HCT116 (cell line): ENCODE measurements around the gene ELP6. TPM values are rescaled to one million over a fixed set of nuclear protein-coding genes. Genes with fewer than 3 reads are reported as not detected.

ENCODE experiments used
- ATAC-seq: fragments of 200-7000 bp; cut with Tn5 transposase; 2 replicates; pipeline ENCODE4 v1.9.1; 2020; ENCODE audit warnings: mild to moderate bottlenecking, moderate library complexity
- BruUV-seq: library from RNA; stranded (reverse); fragments of 400-500 nt; replicated peaks from 2 replicates; lab custom pipeline; 2021; lab: Mats Ljungman, UMichigan
- CTCF ChIA-PET: fragments of 300-600 bp; sonication (Branson Sonifier 250); formaldehyde crosslinking; loops from one replicate; lab custom pipeline; 2021; ENCODE audit warnings: antibody characterized with exemption; lab: Charles Lee
- POLR2A ChIA-PET: fragments of 300-600, 350-600 bp; sonication (Branson Sonifier 250); formaldehyde crosslinking; loops from one replicate; lab custom pipeline; 2021; ENCODE audit warnings: antibody characterized with exemption; lab: Charles Lee
- RAD21 ChIA-PET, 2 experiments: fragments of 300-600 bp; sonication (Branson Sonifier 250); formaldehyde crosslinking; loops; one replicate each; lab custom pipeline; 2023; ENCODE audit warnings: low total read pairs in 2 of 2; ENCODE audit not compliant: uncharacterized antibody in 2 of 2, unreplicated experiment in 2 of 2, low non-redundant PET in 1 of 2; lab: Charles Lee
- DNase-seq: peaks from one replicate; pipeline ENCODE4 v3.0.0-alpha.2; 2010; ENCODE audit warnings: low read depth, low spot score
- H2AFZ ChIP-seq: fragments of 200-600 bp; shearing (Covaris generic), sonication (generic); 2 replicates; pipeline ENCODE4 v1.6.1; 2017; ENCODE audit warnings: low read depth, mixed run types, mixed read lengths, antibody characterized with exemption, low read length; ENCODE audit not compliant: poor library complexity, severe bottlenecking
- H3K27ac ChIP-seq: 2 replicates; pipeline ENCODE4 v1.5.1; 2012; ENCODE audit warnings: low read depth, low read length
- H3K27me3 ChIP-seq: fragments of 200-600 bp; sonication (generic); 2 replicates; pipeline ENCODE4 v1.6.1; 2016; ENCODE audit warnings: mixed run types, low read length, mixed read lengths; ENCODE audit not compliant: insufficient read depth
- H3K36me3 ChIP-seq, 2 experiments: fragments of 200-500 bp in 1 of 2; fragments of 200-600 bp in 1 of 2; sonication (Bioruptor generic) in 1 of 2; sonication (generic) in 1 of 2; 2 replicates each; pipeline versions ENCODE4 v1.5.1 to v1.6.1; 2014 to 2016; ENCODE audit warnings: low read length in 2 of 2, inconsistent platforms in 1 of 2, mixed read lengths in 1 of 2, mixed run types in 1 of 2; ENCODE audit not compliant: insufficient read depth in 2 of 2, control insufficient read depth in 1 of 2
- H3K4me1 ChIP-seq, 2 experiments: fragments of 200-600 bp in 1 of 2; sonication (generic) in 1 of 2; 2 replicates each; pipeline versions ENCODE4 v1.5.1 to v1.6.1; 2012 to 2017; ENCODE audit warnings: low read length in 2 of 2, inconsistent platforms in 1 of 2, mild to moderate bottlenecking in 1 of 2, mixed read lengths in 1 of 2, mixed run types in 1 of 2, moderate library complexity in 1 of 2; ENCODE audit not compliant: insufficient read depth in 2 of 2, control insufficient read depth in 1 of 2
- H3K4me2 ChIP-seq: fragments of 200-600 bp; sonication (generic); 2 replicates; pipeline ENCODE4 v1.6.1; 2017; ENCODE audit warnings: mixed run types, low read length, mixed read lengths
- H3K4me3 ChIP-seq, 2 experiments: fragments of 200-600 bp in 1 of 2; sonication (generic) in 1 of 2; replicated peaks in 1 of 2; 2 replicates each; pipeline ENCODE4 v1.5.1; 2011 to 2016; ENCODE audit warnings: low read length in 2 of 2, control low read depth in 1 of 2, low read depth in 1 of 2, mild to moderate bottlenecking in 1 of 2, mixed read lengths in 1 of 2, mixed run types in 1 of 2
- H3K79me2 ChIP-seq: fragments of 200-600 bp; sonication (generic); 2 replicates; pipeline ENCODE4 v1.6.1; 2017; ENCODE audit warnings: mild to moderate bottlenecking, mixed run types, low read length, moderate library complexity, mixed read lengths; ENCODE audit not compliant: insufficient read depth
- H3K9ac ChIP-seq: fragments of 200-600 bp; sonication (generic); 2 replicates; pipeline ENCODE4 v1.6.1; 2016; ENCODE audit warnings: low read length, mixed read lengths
- H3K9me2 ChIP-seq: fragments of 200-600 bp; sonication (generic), shearing (Covaris generic); 2 replicates; pipeline ENCODE4 v1.6.1; 2017; ENCODE audit warnings: mixed run types, mild to moderate bottlenecking, moderate library complexity; ENCODE audit not compliant: insufficient read depth
- H3K9me3 ChIP-seq, 2 experiments: fragments of 200-500 bp in 1 of 2; fragments of 200-600 bp in 1 of 2; sonication (Bioruptor generic) in 1 of 2; sonication (generic) in 1 of 2; 2 replicates each; pipeline ENCODE4 v1.6.1; 2014 to 2017; ENCODE audit warnings: low read length in 2 of 2, mixed read lengths in 2 of 2, inconsistent platforms in 1 of 2, low read depth in 1 of 2, mild to moderate bottlenecking in 1 of 2, mixed run types in 1 of 2, moderate library complexity in 1 of 2; ENCODE audit not compliant: control insufficient read depth in 1 of 2, insufficient read depth in 1 of 2
- H4K20me1 ChIP-seq: fragments of 200-600 bp; sonication (generic), shearing (Covaris generic); 2 replicates; pipeline ENCODE4 v1.6.1; 2017; ENCODE audit warnings: mixed run types, mild to moderate bottlenecking, moderate library complexity; ENCODE audit not compliant: insufficient read depth
- CEBPB ChIP-seq: IDR thresholded peaks from 2 replicates; pipeline ENCODE4 v1.6.1; 2012; ENCODE audit warnings: low read depth
- ELF1 ChIP-seq: IDR thresholded peaks from 2 replicates; pipeline ENCODE4 v1.6.1; 2012; ENCODE audit warnings: low read depth, borderline replicate concordance
- POLR2A ChIP-seq: IDR thresholded peaks from 2 replicates; pipeline ENCODE4 v1.7.0; 2011; ENCODE audit warnings: borderline replicate concordance; ENCODE audit not compliant: insufficient read depth, insufficient read length; ENCODE audit errors: extremely low read depth
- POLR2AphosphoS5 ChIP-seq: IDR thresholded peaks from 2 replicates; pipeline ENCODE4 v1.6.1; 2011; ENCODE audit warnings: mild to moderate bottlenecking, low read depth, low read length, moderate library complexity
- SIN3A ChIP-seq: IDR thresholded peaks from 2 replicates; pipeline ENCODE4 v1.6.1; 2012; ENCODE audit warnings: low read depth
- YY1 ChIP-seq: IDR thresholded peaks from 2 replicates; pipeline ENCODE4 v1.6.1; 2011; ENCODE audit warnings: low read length, low read depth, moderate library complexity, mild to moderate bottlenecking; ENCODE audit not compliant: insufficient replicate concordance; ENCODE audit errors: extremely low read depth
- ZNF274 ChIP-seq: fragments of 200-500 bp; sonication (Bioruptor generic); IDR thresholded peaks from 2 replicates; pipeline ENCODE4 v1.6.1; 2014; ENCODE audit warnings: mild to moderate bottlenecking, low read depth, low read length, inconsistent platforms
- intact Hi-C: fragments of 100-400 bp; cut with micrococcal nuclease; formaldehyde crosslinking; loops from 2 replicates; pipeline ENCODE4 v1.10.0; 2022
- total RNA-seq: library from RNA; stranded (reverse); gene quantifications from one replicate; pipeline ENCODE4 v1.2.1, GENCODE V29; 2021; ENCODE audit not compliant: unreplicated experiment

The ELP6 gene
- total RNA-seq, 1 experiment from 2014 or later: 38.8 TPM

DNA sequence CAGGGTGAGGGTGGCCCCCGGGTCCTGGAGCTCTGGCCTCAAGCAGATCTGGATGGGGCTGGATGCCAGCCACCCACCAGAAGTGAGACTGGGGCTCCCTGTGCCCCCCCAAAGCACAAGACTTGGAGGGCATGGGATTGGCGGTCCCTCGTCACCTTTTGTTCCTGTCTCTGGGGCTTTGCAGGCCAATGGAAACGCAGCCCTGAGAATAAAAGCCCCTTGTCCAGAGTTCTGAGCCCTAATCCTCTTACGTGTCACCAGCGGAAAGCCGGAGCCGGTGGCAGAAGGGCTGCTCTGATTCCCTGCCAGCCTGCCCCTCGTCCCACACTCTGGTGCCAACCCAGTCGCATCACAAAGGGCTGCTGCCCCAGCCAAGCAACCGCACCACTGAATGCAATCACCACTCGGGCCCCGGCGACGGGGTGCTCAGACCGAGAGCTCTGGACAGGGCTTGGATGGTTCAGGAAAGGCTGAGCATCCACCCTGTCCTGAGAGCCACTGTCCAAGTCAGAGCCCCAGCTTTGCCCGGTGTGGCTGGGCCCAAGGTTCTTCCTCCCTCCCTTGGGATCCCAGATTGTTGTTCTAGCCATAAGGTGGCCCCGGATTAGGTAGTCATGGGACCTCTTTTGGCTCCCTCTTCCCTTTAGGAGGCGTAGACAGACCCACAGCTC lies 22.8 kb upstream of the ELP6 start:
- no peak for TF ChIP-seq CEBPB
- TF ChIP-seq SIN3A: no peak
- TF ChIP-seq ZNF274: no peak
- no peak for TF ChIP-seq POLR2AphosphoS5
- Histone ChIP-seq H3K27ac (no peak overlapping the region), H4K20me1 (no peaks in the 10 kb centered on the region), H3K9me3 (no peaks in the 10 kb centered on the region), H3K4me1 (no peaks in the 10 kb centered on the region), H3K4me3 (no peak overlapping the region), H3K4me2 (no peak overlapping the region), H3K27me3 (no peaks in the 10 kb centered on the region), H3K9ac (no peak overlapping the region), H3K79me2 (no peaks in the 10 kb centered on the region), H3K36me3 (no peaks in the 10 kb centered on the region), H3K9me2 (no peaks in the 10 kb centered on the region), H2AFZ (no peak overlapping the region)
- intact Hi-C loops: no loop called here
- POLR2A ChIA-PET: no interaction called here
- CTCF ChIA-PET: no interaction called here
- RAD21 ChIA-PET: no interaction called here
- DNase-seq (no peak), ATAC-seq (no peak)
- no TSS peak for BruUV-seq

DNA sequence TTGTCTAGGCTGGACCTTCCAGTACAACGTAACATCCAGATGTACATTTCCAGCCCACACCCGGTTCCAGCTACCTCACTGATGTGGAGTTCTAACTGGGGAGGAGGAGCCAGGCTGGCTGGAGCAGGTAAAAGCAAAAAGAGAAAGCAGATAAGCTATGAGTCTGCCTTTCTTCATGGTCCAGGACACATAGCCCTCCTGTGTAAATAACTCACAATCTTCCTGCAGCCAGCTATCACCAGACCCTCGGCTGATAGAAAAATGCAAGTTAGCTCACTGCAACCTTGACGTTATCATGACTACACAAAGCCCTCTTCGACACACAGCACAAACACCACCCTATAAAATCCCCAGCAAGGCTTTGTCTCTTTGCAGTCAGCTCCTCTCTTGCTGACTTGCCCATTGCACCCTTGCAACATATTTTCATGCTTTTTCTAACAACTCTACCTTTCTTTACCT lies 20.5 kb upstream of the ELP6 start:
- Histone ChIP-seq H3K4me1 (no peaks in the 10 kb centered on the region), H3K36me3 (no peaks in the 10 kb centered on the region), H3K27ac (no peak overlapping the region), H3K27me3 (no peaks in the 10 kb centered on the region), H3K9me3 (no peaks in the 10 kb centered on the region), H2AFZ (no peak overlapping the region), H3K9me2 (no peaks in the 10 kb centered on the region), H3K4me3 (no peak overlapping the region), H3K9ac (no peak overlapping the region), H3K4me2 (no peak overlapping the region), H3K79me2 (no peaks in the 10 kb centered on the region), H4K20me1 (no peaks in the 10 kb centered on the region)
- ChIA-PET CTCF (interaction anchor here (2.1 kb wide), 1 partner anchor 11 kb away, joined by 6 read pairs; no protein-coding TSS in a partner anchor), POLR2A (no interaction called here), RAD21 (no interaction called here)
- TF ChIP-seq YY1: no peak
- no peak for TF ChIP-seq ELF1
- no peak for TF ChIP-seq POLR2A
- BruUV-seq: no TSS peak
- DNase-seq (no peak), ATAC-seq (no peak)
- intact Hi-C loops: no loop called here
